ENCODE results near the gene RAB40C. TPM values are rescaled to one million over a fixed set of nuclear protein-coding genes. Genes with fewer than 3 reads are reported as not detected.
A peak's percentile ranks its signal among the peaks of the same experiment; 100 is the strongest.

The RAB40C gene
- total RNA-seq, 6 donors from 2014 or later = 40.5 to 101 (median 61.5) TPM

GRCh38 chr16:578232-578869 is 11.5 kb upstream of the RAB40C start:
- TF ChIP-seq CTCF (IDR thresholded peaks at IDR 0.05) (no peak), POLR2A (IDR thresholded peaks at IDR 0.05) (no peak), POLR2AphosphoS5 (IDR thresholded peaks at IDR 0.05) (no peak), EP300 (IDR thresholded peaks at IDR 0.05) (no peak)
- DNase-seq (peak in 1 of 2 donors; percentile 78), ATAC-seq (ENCODE audit: low FRiP score in 2 of 2) (no peak)
- H3K4me1 ChIP-seq = peaks cover 7 to 8% (median 7%) of the 10 kb centered on the region in 4 donors
- no peaks in the 10 kb centered on the region for H3K9me3 ChIP-seq
- H3K4me3 ChIP-seq = no peak overlapping the region
- no peak overlapping the region for H3K27ac ChIP-seq
- no peaks in the 10 kb centered on the region for H3K27me3 ChIP-seq
- WGBS, 2 donors = 83 to 89% methylated on average over 8 to 13 of the region's 24 CpGs
- H3K36me3 ChIP-seq = peaks cover 5 to 41% (median 31%) of the 10 kb centered on the region in 4 donors

GRCh38 chr16:578870-579405 is 10.9 kb upstream of the RAB40C start:
- TF ChIP-seq POLR2A (IDR thresholded peaks at IDR 0.05) = no peak
- TF ChIP-seq CTCF (IDR thresholded peaks at IDR 0.05) = peak; percentile 69 to 96 (median 90)
- ATAC-seq (ENCODE audit: low FRiP score in 2 of 2) (peak; percentile 77 to 90), DNase-seq (peak; percentile 71 to 93)
- Histone ChIP-seq H3K9me3 (no peaks in the 10 kb centered on the region), H3K4me3 (peak overlapping the region in 2 of 4 donors; percentile 14 to 37), H3K4me1 (peaks cover 7 to 8% (median 7%) of the 10 kb centered on the region in 4 donors), H3K27ac (no peak overlapping the region), H3K27me3 (no peaks in the 10 kb centered on the region), H3K36me3 (peaks cover 5 to 39% (median 28%) of the 10 kb centered on the region in 4 donors)
- WGBS, 2 donors = 41 to 90% methylated on average over 2 to 29 of the region's 34 CpGs

GRCh38 chr16:580141-580945 is 9.5 kb upstream of the RAB40C start:
- Histone ChIP-seq H3K36me3 (peaks cover 0 to 25% (median 14%) of the 10 kb centered on the region in 4 donors), H3K4me1 (peaks cover 7 to 8% (median 7%) of the 10 kb centered on the region in 4 donors), H3K27ac (no peak overlapping the region), H3K9me3 (no peaks in the 10 kb centered on the region), H3K27me3 (no peaks in the 10 kb centered on the region), H3K4me3 (no peak overlapping the region)
- DNase-seq (peak in 1 of 2 donors; percentile 74), ATAC-seq (ENCODE audit: low FRiP score in 2 of 2) (no peak)
- TF ChIP-seq POLR2A (IDR thresholded peaks at IDR 0.05) = no peak
- no peak for TF ChIP-seq CTCF (IDR thresholded peaks at IDR 0.05)
- no peak for TF ChIP-seq EP300 (IDR thresholded peaks at IDR 0.05)
- TF ChIP-seq POLR2AphosphoS5 (IDR thresholded peaks at IDR 0.05) = no peak
- WGBS, 2 donors = 93 to 94% methylated on average over 11 to 27 of the region's 27 CpGs

GRCh38 chr16:580946-581498 is 8.8 kb upstream of the RAB40C start:
- no peak for ATAC-seq (ENCODE audit: low FRiP score in 2 of 2)
- DNase-seq = no peak
- WGBS, 2 donors = 97 to 98% methylated on average over 9 to 19 of the region's 19 CpGs
- H3K27me3 ChIP-seq = no peaks in the 10 kb centered on the region
- no peak overlapping the region for H3K27ac ChIP-seq
- no peaks in the 10 kb centered on the region for H3K9me3 ChIP-seq
- H3K4me1 ChIP-seq = peaks cover 7 to 11% (median 8%) of the 10 kb centered on the region in 4 donors
- TF ChIP-seq POLR2A (IDR thresholded peaks at IDR 0.05) (no peak), CTCF (IDR thresholded peaks at IDR 0.05) (no peak), EP300 (IDR thresholded peaks at IDR 0.05) (no peak), POLR2AphosphoS5 (IDR thresholded peaks at IDR 0.05) (no peak)
- peaks cover 0 to 18% (median 8%) of the 10 kb centered on the region in 4 donors for H3K36me3 ChIP-seq
- H3K4me3 ChIP-seq = no peak overlapping the region
